ENCODE measurements around the gene HES7.

GRCh38 chr17:8167526-8167925 is 43.6 kb upstream of the HES7 start:
- TF ChIP-seq CTCF (IDR thresholded peaks at IDR 0.05), result no peak
- TF ChIP-seq POLR2A (IDR thresholded peaks at IDR 0.05), result no peak

Data from lower leg skin (tissue), 3 donors.